H1 (cell line): ENCODE data around the gene TRIM28. TPM values are rescaled to one million over a fixed set of nuclear protein-coding genes. Genes with fewer than 3 reads are reported as not detected.

Experiments used
- ASH2L ChIP-seq: fragments of 200-600, 300-600 bp; sonication (generic); IDR thresholded peaks from one replicate; pipeline ENCODE4 v1.7.1; 2017; ENCODE audit warnings: low read length
- ATF2 ChIP-seq: IDR thresholded peaks from 2 replicates; pipeline ENCODE4 v1.6.1; 2012; ENCODE audit warnings: low read length, inconsistent platforms
- BACH1 ChIP-seq: IDR thresholded peaks from 2 replicates; pipeline ENCODE4 v1.6.1; 2012; ENCODE audit warnings: low read length, improper control_type of control experiment
- BCL11A ChIP-seq, 2 experiments: IDR thresholded peaks; one replicate each; pipeline ENCODE4 v1.6.1; 2011; ENCODE audit warnings: low read depth in 2 of 2, low read length in 2 of 2, mild to moderate bottlenecking in 2 of 2
- CBX8 ChIP-seq: fragments of 300-800, 300-1000 bp; sonication (generic); IDR thresholded peaks from 2 replicates; pipeline ENCODE4 v1.7.1; 2016; ENCODE audit warnings: low read depth, low read length, borderline replicate concordance
- CEBPB ChIP-seq: IDR thresholded peaks from 2 replicates; pipeline ENCODE4 v1.6.1; 2012; ENCODE audit warnings: low read depth, low read length
- CHD2 ChIP-seq: IDR thresholded peaks from 2 replicates; pipeline ENCODE4 v1.6.1; 2012; ENCODE audit warnings: low read length, improper control_type of control experiment
- E2F6 ChIP-seq: IDR thresholded peaks from 2 replicates; pipeline ENCODE4 v1.6.1; 2012; ENCODE audit warnings: inconsistent platforms
- EP300 ChIP-seq, 2 experiments: IDR thresholded peaks; 1 replicate in 1 of 2; 2 replicates in 1 of 2; pipeline ENCODE4 v1.6.1; 2011 to 2012; ENCODE audit warnings: low read depth in 2 of 2, low read length in 2 of 2, mild to moderate bottlenecking in 2 of 2, borderline replicate concordance in 1 of 2, inconsistent platforms in 1 of 2, moderate library complexity in 1 of 2
- GABPA ChIP-seq: IDR thresholded peaks from 2 replicates; pipeline ENCODE4 v1.6.1; 2011; ENCODE audit warnings: mild to moderate bottlenecking, low read length, moderate library complexity, borderline replicate concordance; ENCODE audit not compliant: insufficient read depth
- HDAC2 ChIP-seq, 2 experiments: fragments of 300-600 bp in 1 of 2; sonication (generic) in 1 of 2; IDR thresholded peaks; 2 replicates each; pipeline ENCODE4 v1.6.1; 2011 to 2012; ENCODE audit warnings: low read depth in 2 of 2, low read length in 2 of 2, mild to moderate bottlenecking in 2 of 2, moderate library complexity in 2 of 2, borderline replicate concordance in 1 of 2, inconsistent platforms in 1 of 2
- MAX ChIP-seq: IDR thresholded peaks from 2 replicates; pipeline ENCODE4 v1.6.1; 2012; ENCODE audit warnings: inconsistent platforms
- NANOG ChIP-seq: IDR thresholded peaks from 2 replicates; pipeline ENCODE4 v1.6.1; 2011; ENCODE audit warnings: low read length, low read depth, mild to moderate bottlenecking, inconsistent platforms; ENCODE audit not compliant: insufficient read depth, poor library complexity, severe bottlenecking
- NRF1 ChIP-seq: IDR thresholded peaks from 2 replicates; pipeline ENCODE4 v1.6.1; 2011; ENCODE audit warnings: mild to moderate bottlenecking, low read depth, low read length, improper control_type of control experiment
- POU5F1 ChIP-seq: IDR thresholded peaks from 2 replicates; pipeline ENCODE4 v1.6.1; 2011; ENCODE audit warnings: low read depth, mild to moderate bottlenecking, low read length, moderate library complexity
- RAD21 ChIP-seq, 2 experiments: IDR thresholded peaks in 1 of 2; conservative IDR thresholded peaks in 1 of 2; 2 replicates each; pipeline ENCODE4 v1.6.1; 2011; ENCODE audit warnings: low read depth in 2 of 2, low read length in 2 of 2, improper control_type of control experiment in 1 of 2, inconsistent platforms in 1 of 2, mild to moderate bottlenecking in 1 of 2, moderate library complexity in 1 of 2
- SAP30 ChIP-seq: fragments of 300-600 bp; sonication (generic); IDR thresholded peaks from 2 replicates; pipeline ENCODE4 v1.7.1; 2012; ENCODE audit warnings: low read length, moderate library complexity, mild to moderate bottlenecking, inconsistent platforms; ENCODE audit not compliant: insufficient read depth, insufficient replicate concordance
- SIRT6 ChIP-seq: IDR thresholded peaks from one replicate; pipeline ENCODE4 v1.7.1; 2012; ENCODE audit warnings: low read length, inconsistent platforms
- SP4 ChIP-seq: IDR thresholded peaks from 2 replicates; pipeline ENCODE4 v1.6.1; 2012; ENCODE audit warnings: low read length, inconsistent platforms
- TEAD4 ChIP-seq: IDR thresholded peaks from 2 replicates; pipeline ENCODE4 v1.6.1; 2012; ENCODE audit warnings: low read depth, low read length, inconsistent platforms, mixed read lengths
- YY1 ChIP-seq: IDR thresholded peaks from 2 replicates; pipeline ENCODE4 v1.6.1; 2011; ENCODE audit warnings: low read depth, mild to moderate bottlenecking, low read length
- polyA plus RNA-seq, 7 experiments: library from polyadenylated mRNA; depleted of rRNA in 3 of 7; stranded (reverse) in 5 of 7; unstranded in 2 of 7; fragments of >200 nt in 5 of 7; fragments of 200-250 nt in 2 of 7; gene quantifications; 1 replicate in 5 of 7; 2 replicates in 1 of 7; 4 replicates in 1 of 7; pipeline versions ENCODE4 v1.2.1 to v1.2.3, GENCODE V29; 2011 to 2013; ENCODE audit warnings: missing spikeins in 2 of 7, mixed read lengths in 2 of 7
- total RNA-seq: library from RNA; stranded (reverse); fragmentation: NEBNext Ultra II Directional; extraction: Animal tissue kit (Norgen Biotek cat#: 25700); gene quantifications from 2 replicates; pipeline ENCODE4 v1.2.1, GENCODE V29; 2021

The TRIM28 gene
- total and polyA plus RNA-seq, 2 of the 8 experiments (the other 6 are each of a cell fraction or from before 2014, with no cell fraction given) = 1,433 to 1,442 TPM

- TF ChIP-seq ATF2 = peak; percentile 57; the same call in 1 of the 2 replicates
- no peak for TF ChIP-seq POU5F1
- TF ChIP-seq TEAD4 = no peak
- no peak for TF ChIP-seq RAD21 (IDR thresholded peaks at IDR 0.05 in 1 of 2, conservative IDR thresholded peaks at IDR 0.05 in 1 of 2; ENCODE audit: low read depth in 2 of 2, low read length in 2 of 2)
- TF ChIP-seq BACH1 = peak; percentile 59
- TF ChIP-seq ASH2L = peak; percentile 65
- peak; percentile 30; the same call in 1 of the 2 replicates for TF ChIP-seq E2F6
- TF ChIP-seq GABPA = no peak
- TF ChIP-seq SP4 = peak; percentile 69; the same call in 1 of the 2 replicates
- TF ChIP-seq HDAC2 (IDR thresholded peaks at IDR 0.05; ENCODE audit: borderline replicate concordance in 1 of 2, low read depth in 2 of 2, low read length in 2 of 2) = 0 out of 4 replicates have a peak, but pooled peaks of 1 of the 2 experiments have one; percentile 30
- TF ChIP-seq CHD2 = no peak
- TF ChIP-seq MAX = peak; percentile 59
- TF ChIP-seq SIRT6 = no peak
- TF ChIP-seq CEBPB = no peak
- no peak for TF ChIP-seq BCL11A (IDR thresholded peaks at IDR 0.05; ENCODE audit: low read depth in 2 of 2, low read length in 2 of 2)
- peak; percentile 86 for TF ChIP-seq NRF1
- TF ChIP-seq CBX8 = no peak
- TF ChIP-seq EP300 (IDR thresholded peaks at IDR 0.05; ENCODE audit: borderline replicate concordance in 1 of 2, low read depth in 2 of 2, low read length in 2 of 2) = 0 out of 3 replicates have a peak, but pooled peaks of 1 of the 2 experiments have one; percentile 1
- TF ChIP-seq YY1 = no peak
- TF ChIP-seq NANOG = no peak
- no peak for TF ChIP-seq SAP30
Measured at GRCh38 chr19:58543826-58544590, at the start of gene TRIM28 (continued).
